Heart right ventricle (tissue), 16 donors: ENCODE measurements around the gene DDB1. TPM values are rescaled to one million over a fixed set of nuclear protein-coding genes. Genes with fewer than 3 reads are reported as not detected.
A peak's percentile ranks its signal among the peaks of the same experiment; 100 is the strongest.
"Not testable (repeated sequence)": the region's sequence is repeated elsewhere in the genome, so short reads cannot be mapped to it uniquely, and the experiment has no call there.

Experiments
- ATAC-seq, 8 donors: fragments of 200-7000 bp; cut with Tn5 transposase; one replicate each; pipeline ENCODE4 v1.9.1; 2020; ENCODE audit warnings: mild to moderate bottlenecking in 8 of 8, moderate library complexity in 8 of 8, moderate number of reproducible peaks in 1 of 8
- DNase-seq, 2 donors: peaks; one replicate each; pipeline ENCODE4 v3.0.0-alpha.2; 2020
- H3K27ac ChIP-seq, 10 donors: fragments of 200-600 bp; sonication (generic) in 2 of 10; one replicate each; pipeline versions ENCODE4 v1.5.0 to v1.8.0; 2020 to 2022; ENCODE audit warnings: mild to moderate bottlenecking in 3 of 10
- H3K27me3 ChIP-seq, 7 donors: fragments of 200-600 bp; one replicate each; pipeline ENCODE4 v1.8.0; 2021 to 2022; ENCODE audit warnings: mild to moderate bottlenecking in 2 of 7
- H3K36me3 ChIP-seq, 9 donors: fragments of 200-600 bp; sonication (generic) in 1 of 9; one replicate each; pipeline versions ENCODE4 v1.5.0 to v1.8.0; 2020 to 2022; ENCODE audit warnings: mild to moderate bottlenecking in 2 of 9
- H3K4me1 ChIP-seq, 9 donors: fragments of 200-600 bp; sonication (generic) in 1 of 9; one replicate each; pipeline versions ENCODE4 v1.5.0 to v1.8.0; 2020 to 2022; ENCODE audit warnings: mild to moderate bottlenecking in 4 of 9
- H3K4me3 ChIP-seq, 10 donors: fragments of 200-600 bp; sonication (generic) in 2 of 10; one replicate each; pipeline versions ENCODE4 v1.5.0 to v1.8.0; 2020 to 2022; ENCODE audit warnings: mild to moderate bottlenecking in 7 of 10, moderate library complexity in 2 of 10
- H3K9me3 ChIP-seq, 11 donors: fragments of 200-600 bp in 10 of 11; sonication (generic) in 2 of 11; one replicate each; pipeline versions ENCODE4 v1.5.0 to v1.8.0; 2013 to 2022; ENCODE audit warnings: mild to moderate bottlenecking in 2 of 11, control low read depth in 1 of 11, moderate library complexity in 1 of 11
- whole genome bisulfite sequencing, 2 donors: extraction: QIAGEN DNeasy Blood & Tissue Kit; methylation state at CpG; one replicate each; pipeline ENCODE4 v1.1.7; 2013; ENCODE audit warnings: inconsistent platforms in 1 of 2; 5-methylcytosine and 5-hydroxymethylcytosine counted together
- intact Hi-C, 10 donors: fragments of 100-400 bp; cut with DNase I; formaldehyde crosslinking; loops; one replicate each; pipeline versions ENCODE4 v1.11.1 to v1.14.2; 2022
- polyA plus RNA-seq, 2 donors: library from polyadenylated mRNA; stranded (reverse); fragments of 200-250 nt; gene quantifications; one replicate each; pipeline ENCODE4 v1.2.3, GENCODE V29; 2013
- total RNA-seq, 10 donors: library from RNA; stranded (reverse); fragmentation: NEBNext Ultra II Directional in 3 of 10; extraction: Animal tissue kit (Norgen Biotek cat#: 25700) in 3 of 10; gene quantifications; one replicate each; pipeline versions ENCODE4 v1.2.1 to v1.2.4, GENCODE V29; 2021 to 2023
- TF ChIP-seq, protein P1 (sequence below), 9 donors: fragments of 200-600 bp; sonication (generic) in 2 of 9; IDR thresholded peaks; one replicate each; pipeline versions ENCODE4 v1.5.0 to v1.8.0; 2021 to 2022; ENCODE audit warnings: antibody characterized with exemption in 9 of 9, mild to moderate bottlenecking in 5 of 9, moderate library complexity in 1 of 9
- donor health status: Arrhythmogenic right ventricular cardiomyopathy.
- donor health status: ischemic (EF 13 %, LVEDD 7.1; RV severe dilation, severe dysfunction).
- donor health status: healthy with polysubstance abuse.
- donor health status: DM: no; HTN: yes; CAD: no.
- donor health status: DM: no; HTN: no; CAD: no.
- donor health status: ischemic (EF 25% LVEDD 6.9; RV normal size, moderate dysfunction).
- donor health status: ischemic (EF 25% LVEDD 5.7; RV mildly dilated, moderate dysfunction).
- donor health status: healthy.
- donor health status: DM: yes; HTN: yes; CAD: no.
- donor health status: Ischemic cardiomyopathy.
- donor health status: ischemic (EF 35%, LVEDD 5.7; RV mildly dilated, moderate dysfunction).
- donor health status: nonischemic (EF 11% LVEDD 7.7; RV severe dilation, severe dysfunction).
- donor health status: DM: yes; HTN: yes; CAD: no.
- donor health status: PGD.
- donor health status: ischemic (EF 29% LVEDD 5.4; RV normal size, mild dysfunction).
- donor health status: nonischemic (EF 23%, LVEDD 6.1; RV moderate dilation, normal function).

Gene DDB1
- total and polyA plus RNA-seq, 12 donors, result 59.0 to 147 (median 129) TPM

- intact Hi-C loops, result loop anchor here in 6 of 10 donors (5.0 to 10.0 kb wide), 3 partner anchors 78 to 130 kb away; partner anchors contain the start of genes DDB1 (in 1 of the 6) and TKFC (in 1 of the 6)
- 88% methylated on average over 18 of the region's 18 CpGs for WGBS, 2 donors
- ATAC-seq, result no peak
These were observed 76.0 kb downstream of the DDB1 start for GRCh38 chr11:61256710-61257482.

GRCh38 chr11:61254403-61255025, 78.4 kb downstream of the DDB1 start:
- ATAC-seq (peak in 7 of 8 donors; percentile 30 to 73 (median 57)), DNase-seq (peak; percentile 44 to 57)
- H3K4me3 ChIP-seq, result no peak overlapping the region
- no peak overlapping the region for H3K27ac ChIP-seq
- TF ChIP-seq, protein P1, sequence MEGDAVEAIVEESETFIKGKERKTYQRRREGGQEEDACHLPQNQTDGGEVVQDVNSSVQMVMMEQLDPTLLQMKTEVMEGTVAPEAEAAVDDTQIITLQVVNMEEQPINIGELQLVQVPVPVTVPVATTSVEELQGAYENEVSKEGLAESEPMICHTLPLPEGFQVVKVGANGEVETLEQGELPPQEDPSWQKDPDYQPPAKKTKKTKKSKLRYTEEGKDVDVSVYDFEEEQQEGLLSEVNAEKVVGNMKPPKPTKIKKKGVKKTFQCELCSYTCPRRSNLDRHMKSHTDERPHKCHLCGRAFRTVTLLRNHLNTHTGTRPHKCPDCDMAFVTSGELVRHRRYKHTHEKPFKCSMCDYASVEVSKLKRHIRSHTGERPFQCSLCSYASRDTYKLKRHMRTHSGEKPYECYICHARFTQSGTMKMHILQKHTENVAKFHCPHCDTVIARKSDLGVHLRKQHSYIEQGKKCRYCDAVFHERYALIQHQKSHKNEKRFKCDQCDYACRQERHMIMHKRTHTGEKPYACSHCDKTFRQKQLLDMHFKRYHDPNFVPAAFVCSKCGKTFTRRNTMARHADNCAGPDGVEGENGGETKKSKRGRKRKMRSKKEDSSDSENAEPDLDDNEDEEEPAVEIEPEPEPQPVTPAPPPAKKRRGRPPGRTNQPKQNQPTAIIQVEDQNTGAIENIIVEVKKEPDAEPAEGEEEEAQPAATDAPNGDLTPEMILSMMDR (IDR thresholded peaks at IDR 0.05), result peak; percentile 63 to 91 (median 81)
- intact Hi-C loops, result loop anchor here in 6 of 10 donors (5.0 to 10.0 kb wide), 3 partner anchors 80 to 133 kb away; partner anchors contain the start of genes DDB1 (in 1 of the 6) and TKFC (in 1 of the 6)
- H3K27me3 ChIP-seq, result no peaks in the 10 kb centered on the region
- peaks cover 0 to 6% (median 0%) of the 10 kb centered on the region in 9 donors for H3K36me3 ChIP-seq
- WGBS, 2 donors, result 51 to 57% methylated on average over 12 of the region's 12 CpGs
- H3K4me1 ChIP-seq, result peaks cover 0 to 14% (median 0%) of the 10 kb centered on the region in 9 donors
- no peaks in the 10 kb centered on the region for H3K9me3 ChIP-seq

More at GRCh38 chr11:61256710-61257482, 76.0 kb downstream of the DDB1 start:
- Histone ChIP-seq H3K27ac (no peak overlapping the region), H3K4me1 (peaks cover 0 to 3% (median 0%) of the 10 kb centered on the region in 9 donors), H3K9me3 (no peaks in the 10 kb centered on the region), H3K4me3 (no peak overlapping the region), H3K36me3 (peaks cover 0 to 6% (median 0%) of the 10 kb centered on the region in 9 donors), H3K27me3 (no peaks in the 10 kb centered on the region)
- TF ChIP-seq, protein P1 (IDR thresholded peaks at IDR 0.05), result no peak
- no peak for DNase-seq

DNA sequence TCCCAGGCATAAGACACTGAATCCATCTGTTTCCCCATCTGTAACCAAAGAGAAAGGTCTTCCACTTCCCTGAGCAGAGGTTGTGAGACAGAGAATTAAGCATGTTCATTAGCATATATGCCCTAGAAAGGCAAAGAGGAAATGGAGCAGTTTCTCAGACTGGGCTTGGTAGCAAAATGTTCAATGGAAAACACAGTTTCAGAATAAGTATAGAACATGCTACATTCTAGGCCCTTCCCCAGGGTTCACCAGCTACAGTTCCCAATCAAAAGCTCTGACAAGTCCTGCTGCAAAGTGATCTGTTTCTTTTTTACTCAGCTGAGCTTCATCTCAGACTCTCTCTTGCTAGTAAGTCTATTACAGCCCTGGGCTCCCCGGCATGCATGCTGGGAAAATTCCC, 80.6 kb downstream of the DDB1 start:
- H3K9me3 ChIP-seq, H3K27me3 ChIP-seq, ATAC-seq, H3K4me3 ChIP-seq, H3K36me3 ChIP-seq, H3K27ac ChIP-seq, DNase-seq: not testable (repeated sequence)
- H3K4me1 ChIP-seq, result peaks cover 0 to 14% (median 0%) of the 10 kb centered on the region in 9 donors
- WGBS, 2 donors, result 44 to 47% methylated on average over 1 of the region's 1 CpG
- intact Hi-C loops, result loop anchor here in 3 of 10 donors (10.0 kb wide), 2 partner anchors 82 to 132 kb away; partner anchors contain the start of genes DDB1 (in 1 of the 3) and TKFC (in 1 of the 3)

DNA sequence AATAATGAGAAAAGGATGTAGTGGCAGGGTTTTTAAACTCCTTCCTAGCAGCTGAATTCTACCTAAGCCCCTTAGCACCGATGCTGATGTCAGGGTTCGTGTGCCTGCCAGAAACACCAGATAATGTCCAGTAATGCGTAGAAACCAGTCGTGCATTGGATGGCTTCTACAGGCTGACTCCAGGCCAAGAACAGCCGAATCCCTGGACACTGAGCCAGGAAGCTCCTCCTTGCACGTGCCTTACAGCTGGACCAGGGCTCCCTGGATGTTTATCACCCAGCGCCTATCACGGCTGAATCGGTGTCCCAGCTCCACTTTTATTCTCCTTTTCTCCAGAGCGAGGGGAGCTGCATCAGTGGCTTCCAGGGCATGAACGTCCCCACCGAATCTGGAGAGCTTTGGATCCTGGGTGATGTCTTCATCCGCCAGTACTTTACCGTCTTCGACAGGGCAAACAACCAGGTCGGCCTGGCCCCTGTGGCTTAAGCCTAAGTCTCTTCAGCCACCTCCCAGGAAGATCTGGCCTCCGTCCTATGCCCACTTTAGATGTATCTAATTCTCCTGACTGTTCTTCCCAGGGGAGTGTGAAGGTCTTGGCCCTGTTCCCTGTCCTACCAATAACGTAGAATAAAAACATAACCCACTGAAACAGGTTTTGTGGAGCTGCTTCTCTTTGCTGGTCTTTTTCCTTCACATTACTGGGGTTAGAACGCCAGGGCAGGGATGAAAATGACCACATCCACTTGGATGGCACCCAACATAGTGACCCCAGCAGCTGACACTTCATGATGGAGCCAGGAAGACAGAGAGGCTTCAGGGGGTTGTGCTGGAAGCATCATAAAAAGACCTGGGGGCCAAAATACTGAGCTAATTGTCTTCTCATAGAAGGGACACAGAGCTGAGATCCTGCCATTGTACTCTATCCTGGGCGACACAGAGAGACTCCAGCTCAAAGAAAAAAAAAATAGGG, 81.8 kb downstream of the DDB1 start:
- ATAC-seq, result peak in 4 of 8 donors; percentile 22 to 42 (median 28)
- H3K9me3 ChIP-seq, H3K36me3 ChIP-seq, H3K27me3 ChIP-seq, DNase-seq, H3K27ac ChIP-seq, H3K4me3 ChIP-seq: not testable (repeated sequence)
- intact Hi-C loops, result loop anchor here in 3 of 10 donors (10.0 kb wide), 2 partner anchors 84 to 134 kb away; partner anchors contain the start of genes DDB1 (in 1 of the 3) and TKFC (in 1 of the 3)
- peaks cover 0 to 14% (median 0%) of the 10 kb centered on the region in 9 donors for H3K4me1 ChIP-seq
- WGBS, 2 donors, result 56 to 62% methylated on average over 20 of the region's 20 CpGs

Other genes starting within 250 kb of the DDB1 start
- gene CD5, start 230.6 kb downstream of the DDB1 start, total RNA-seq, result 1 to 10 TPM in 1 of 10 donors, under 1 TPM in 6, not detected in 3; 0.07 to 5.7 (median 0.38) TPM
- under 1 TPM in 1 of 2 donors, not detected in 1; 0.12 TPM for gene CD5, start 230.6 kb downstream of the DDB1 start, polyA plus RNA-seq
- 10 to 100 TPM; 10.6 to 21.8 (median 15.5) TPM for gene VPS37C, start 171.7 kb downstream of the DDB1 start, total RNA-seq
- gene VPS37C, start 171.7 kb downstream of the DDB1 start, polyA plus RNA-seq, result 10 to 100 TPM in 1 of 2 donors, 1 to 10 TPM in 1; 7.7 to 18.6 TPM
- under 1 TPM in 4 of 10 donors, not detected in 6; 0.18 to 0.92 (median 0.45) TPM for gene PGA3, start 129.6 kb downstream of the DDB1 start, total RNA-seq
- gene PGA3, start 129.6 kb downstream of the DDB1 start, polyA plus RNA-seq, result 1 to 10 TPM; 1.0 to 3.4 TPM
- 1 to 10 TPM in 2 of 10 donors, under 1 TPM in 1, not detected in 7; 0.76 to 2.6 (median 2.6) TPM for gene PGA4, start 110.8 kb downstream of the DDB1 start, total RNA-seq
- gene PGA4, start 110.8 kb downstream of the DDB1 start, polyA plus RNA-seq, result 1 to 10 TPM in 1 of 2 donors, not detected in 1; 1.7 TPM
- gene PGA5, start 91.9 kb downstream of the DDB1 start, total RNA-seq, result under 1 TPM in 4 of 10 donors, not detected in 6; 0.30 to 0.93 (median 0.60) TPM
- gene PGA5, start 91.9 kb downstream of the DDB1 start, polyA plus RNA-seq, result under 1 TPM; 0.14 to 0.66 TPM
- gene VWCE, start 37.8 kb downstream of the DDB1 start, total RNA-seq, result 1 to 10 TPM in 4 of 10 donors, under 1 TPM in 6; 0.47 to 2.2 (median 0.89) TPM
- 1 to 10 TPM in 1 of 2 donors, under 1 TPM in 1; 0.42 to 1.2 TPM for gene VWCE, start 37.8 kb downstream of the DDB1 start, polyA plus RNA-seq
- 10 to 100 TPM; 13.9 to 26.1 (median 20.9) TPM for gene TKFC, start 123 bp upstream of the DDB1 start, total RNA-seq
- gene TKFC, start 123 bp upstream of the DDB1 start, polyA plus RNA-seq, result 10 to 100 TPM; 11.8 to 12.1 TPM
- 10 to 100 TPM in 5 of 10 donors, 1 to 10 TPM in 5; 6.0 to 18.6 (median 9.7) TPM for gene CYB561A3, start 28.8 kb upstream of the DDB1 start, total RNA-seq
- gene CYB561A3, start 28.8 kb upstream of the DDB1 start, polyA plus RNA-seq, result 10 to 100 TPM; 10.5 to 11.8 TPM
- 10 to 100 TPM; 14.4 to 25.9 (median 17.6) TPM for gene TMEM138, start 29.3 kb upstream of the DDB1 start, total RNA-seq
- 10 to 100 TPM; 28.0 to 35.3 TPM for gene TMEM138, start 29.3 kb upstream of the DDB1 start, polyA plus RNA-seq
- gene TMEM216, start 59.5 kb upstream of the DDB1 start, total RNA-seq, result 1 to 10 TPM; 2.9 to 6.8 (median 4.1) TPM
- gene TMEM216, start 59.5 kb upstream of the DDB1 start, polyA plus RNA-seq, result 1 to 10 TPM; 6.3 to 8.3 TPM
- gene CPSF7, start 96.9 kb upstream of the DDB1 start, total RNA-seq, result 10 to 100 TPM; 37.7 to 51.8 (median 43.3) TPM
- gene CPSF7, start 96.9 kb upstream of the DDB1 start, polyA plus RNA-seq, result 10 to 100 TPM; 22.3 to 43.8 TPM
- gene SDHAF2, start 97.0 kb upstream of the DDB1 start, total RNA-seq, result 10 to 100 TPM; 24.4 to 39.9 (median 32.7) TPM
- 10 to 100 TPM; 43.4 to 56.1 TPM for gene SDHAF2, start 97.0 kb upstream of the DDB1 start, polyA plus RNA-seq
- gene LRRC10B, start 175.6 kb upstream of the DDB1 start, total RNA-seq, result 1 to 10 TPM in 3 of 10 donors, under 1 TPM in 6, not detected in 1; 0.33 to 2.6 (median 0.70) TPM
- gene LRRC10B, start 175.6 kb upstream of the DDB1 start, polyA plus RNA-seq, result 1 to 10 TPM in 1 of 2 donors, under 1 TPM in 1; 0.59 to 2.6 TPM
- 10 to 100 TPM; 11.5 to 26.1 (median 18.7) TPM for gene SYT7, start 248.0 kb upstream of the DDB1 start, total RNA-seq
- 10 to 100 TPM; 17.1 to 19.4 TPM for gene SYT7, start 248.0 kb upstream of the DDB1 start, polyA plus RNA-seq